HG02798 (cell line): ENCODE measurements around the gene ACAN.

Source experiments
- ATAC-seq: cut with Tn5 transposase; IDR thresholded peaks from one replicate; pipeline ENCODE4 v1.9.1; 2021; ENCODE audit warnings: mild to moderate bottlenecking; ENCODE audit not compliant: unreplicated experiment, poor library complexity

The ACAN gene

GRCh38 chr15:88839146-88839545 lies 35.9 kb downstream of the ACAN start:
- no peak for ATAC-seq

- no peak for ATAC-seq
Observed at GRCh38 chr15:88839961-88840360, 36.7 kb downstream of the ACAN start.

- no peak for ATAC-seq
Observed at GRCh38 chr15:88841236-88841635, 38.0 kb downstream of the ACAN start.

GRCh38 chr15:88842156-88842555 lies 38.9 kb downstream of the ACAN start:
- ATAC-seq, result no peak

DNA sequence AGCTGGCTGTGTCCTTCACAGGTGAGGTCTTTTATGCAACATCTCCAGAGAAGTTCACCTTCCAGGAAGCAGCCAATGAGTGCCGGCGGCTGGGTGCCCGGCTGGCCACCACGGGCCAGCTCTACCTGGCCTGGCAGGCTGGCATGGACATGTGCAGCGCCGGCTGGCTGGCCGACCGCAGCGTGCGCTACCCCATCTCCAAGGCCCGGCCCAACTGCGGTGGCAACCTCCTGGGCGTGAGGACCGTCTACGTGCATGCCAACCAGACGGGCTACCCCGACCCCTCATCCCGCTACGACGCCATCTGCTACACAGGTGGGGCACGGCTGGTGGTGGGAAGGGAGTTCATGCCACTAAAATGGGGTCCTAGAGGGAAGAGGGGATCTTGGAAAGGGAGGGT lies 40.1 kb downstream of the ACAN start:
- ATAC-seq, result no peak

DNA sequence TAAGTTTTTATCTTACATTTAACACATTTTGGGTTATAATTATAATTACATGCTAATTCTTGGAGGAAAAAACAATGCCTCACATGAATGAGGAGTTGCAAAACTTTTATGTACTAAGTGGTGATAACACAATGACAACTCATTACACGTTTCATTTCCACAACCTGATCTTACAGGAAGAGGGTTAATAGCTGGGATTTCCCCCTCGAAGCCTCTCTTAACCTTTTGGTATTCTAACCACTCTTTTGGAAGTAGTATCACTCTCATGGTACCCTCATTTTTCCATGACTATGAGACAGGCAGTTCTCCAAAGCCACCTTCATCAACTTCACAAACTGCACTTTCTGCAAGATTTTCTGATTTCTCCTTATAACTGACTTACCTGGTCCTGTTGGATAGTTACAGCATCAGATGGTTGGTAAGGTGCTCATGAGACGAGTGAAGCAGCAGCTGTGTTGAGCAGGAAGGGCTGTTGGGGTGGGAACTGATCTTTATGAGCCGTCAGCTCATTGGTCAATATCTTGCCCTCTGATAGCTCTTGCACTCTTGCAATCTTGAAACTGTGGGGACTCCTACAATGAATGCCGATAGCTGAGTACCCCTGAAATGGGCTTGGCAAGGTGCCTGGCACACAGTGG lies 41.6 kb downstream of the ACAN start:
- ATAC-seq, result no peak

DNA sequence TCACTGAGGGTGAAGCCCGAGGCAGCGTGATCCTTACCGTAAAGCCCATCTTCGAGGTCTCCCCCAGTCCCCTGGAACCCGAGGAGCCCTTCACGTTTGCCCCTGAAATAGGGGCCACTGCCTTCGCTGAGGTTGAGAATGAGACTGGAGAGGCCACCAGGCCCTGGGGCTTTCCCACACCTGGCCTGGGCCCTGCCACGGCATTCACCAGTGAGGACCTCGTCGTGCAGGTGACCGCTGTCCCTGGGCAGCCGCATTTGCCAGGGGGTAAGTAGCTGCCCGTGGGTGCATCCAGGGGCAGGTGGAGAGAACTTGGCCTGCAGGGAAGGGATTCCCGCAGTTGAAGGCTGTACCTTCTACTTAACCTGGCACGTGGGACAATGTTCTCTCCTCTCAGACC lies 42.4 kb downstream of the ACAN start:
- ATAC-seq, result no peak

- ATAC-seq, result no peak
Observed at GRCh38 chr15:88847144-88847543, 43.9 kb downstream of the ACAN start.

- no peak for ATAC-seq
Observed at GRCh38 chr15:88848203-88848602, 45.0 kb downstream of the ACAN start.

- ATAC-seq, result no peak
Observed at GRCh38 chr15:88849376-88850072, 46.3 kb downstream of the ACAN start.

DNA sequence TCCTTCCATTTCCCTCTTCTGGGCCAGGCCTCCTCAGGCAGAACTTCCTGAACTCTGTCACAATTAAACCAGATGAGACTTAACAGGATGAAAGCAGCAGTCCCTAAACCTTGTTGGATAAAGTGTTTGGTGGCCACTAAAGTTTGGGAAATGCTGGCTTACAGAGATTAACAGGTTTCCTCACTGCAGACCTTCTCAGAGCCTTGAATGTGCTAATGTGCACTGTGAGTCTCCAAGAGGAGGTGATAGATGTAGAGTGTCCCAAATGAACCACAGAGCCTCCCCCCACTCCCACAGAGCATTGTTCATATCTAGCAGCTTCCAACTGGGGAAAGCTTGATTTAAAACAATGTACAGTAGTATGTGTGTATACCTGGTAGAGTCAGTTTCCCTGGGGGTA lies 49.2 kb downstream of the ACAN start:
- ATAC-seq, result no peak

- ATAC-seq, result no peak
Observed at GRCh38 chr15:88858934-88859333, 55.7 kb downstream of the ACAN start.

- no peak for ATAC-seq
Observed at GRCh38 chr15:88859550-88859949, 56.3 kb downstream of the ACAN start.

DNA sequence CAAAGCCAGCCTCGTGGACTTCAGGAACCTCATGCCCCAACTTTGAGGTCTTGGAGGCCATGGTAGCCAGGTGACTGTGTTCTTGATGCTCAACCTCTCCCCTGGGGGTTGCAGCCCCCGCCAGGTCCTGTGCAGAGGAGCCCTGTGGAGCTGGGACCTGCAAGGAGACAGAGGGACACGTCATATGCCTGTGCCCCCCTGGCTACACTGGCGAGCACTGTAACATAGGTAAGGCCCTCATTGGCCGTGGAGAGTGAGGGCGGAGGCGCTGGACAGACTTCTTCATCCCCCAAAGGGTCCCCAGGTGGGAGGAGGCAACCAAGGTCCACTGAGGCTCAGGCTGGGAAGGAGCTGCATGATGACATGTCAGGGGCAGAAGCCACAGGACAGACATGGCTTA lies 57.0 kb downstream of the ACAN start:
- ATAC-seq, result no peak

GRCh38 chr15:88863412-88863811 lies 60.2 kb downstream of the ACAN start:
- ATAC-seq, result no peak

DNA sequence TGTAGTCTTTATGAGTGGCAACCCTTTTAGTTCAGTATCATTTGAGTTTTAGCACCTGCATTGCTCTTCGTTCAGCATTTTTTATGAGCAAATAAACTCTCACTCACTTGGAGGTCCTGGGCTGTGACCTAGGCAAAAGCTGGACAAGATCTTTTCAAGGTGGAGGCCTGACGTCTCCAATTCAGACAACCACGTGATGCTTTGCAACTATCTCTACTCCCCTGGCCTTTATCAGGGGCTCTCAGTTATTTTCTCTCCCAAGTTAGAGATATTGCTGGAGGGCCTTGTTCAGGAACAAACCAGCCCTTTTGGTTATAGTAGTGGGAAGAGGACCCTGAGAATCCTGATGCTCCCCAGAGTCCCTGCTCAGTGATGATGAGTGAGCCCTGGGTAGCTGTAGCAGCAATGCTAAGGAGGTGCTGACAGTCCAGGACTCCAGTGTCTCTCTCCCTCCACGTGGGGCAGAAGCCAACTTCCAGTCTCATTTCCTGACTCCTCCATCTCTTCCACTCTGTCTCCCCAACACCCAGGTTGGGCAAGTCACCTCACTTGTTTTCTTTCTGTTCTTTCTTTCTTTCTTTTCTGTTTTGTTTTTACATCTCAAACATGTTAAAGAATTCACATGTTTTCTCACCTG lies 61.7 kb downstream of the ACAN start:
- no peak for ATAC-seq

DNA sequence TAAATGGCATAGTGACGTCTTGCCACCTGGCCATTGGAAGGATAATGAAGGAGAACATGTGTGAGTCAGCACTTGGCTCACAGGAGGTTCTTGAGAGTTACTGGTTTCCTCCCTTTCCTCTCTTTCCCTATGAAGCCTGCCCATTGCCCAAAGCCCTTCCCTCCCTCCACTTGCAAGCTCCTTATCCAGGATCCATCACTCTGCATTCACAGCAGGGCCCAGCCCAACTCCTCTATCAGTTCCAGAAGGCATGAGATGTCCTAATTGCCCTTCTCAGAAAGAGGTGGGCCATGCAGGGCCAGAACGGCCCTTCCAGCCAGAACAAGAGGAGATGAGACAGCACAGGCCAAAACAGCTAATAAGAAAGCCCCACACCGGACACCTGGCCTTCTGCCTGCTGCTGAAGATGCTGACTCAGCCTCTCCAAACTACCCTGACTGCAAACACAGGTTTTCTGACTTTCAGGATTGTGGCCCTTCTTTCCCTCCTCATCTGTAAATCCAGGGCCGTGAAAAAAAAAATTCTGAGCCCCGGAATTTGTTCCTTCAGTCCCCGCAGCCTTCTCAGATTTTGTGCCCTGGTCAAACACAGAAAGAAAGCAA lies 62.4 kb downstream of the ACAN start:
- ATAC-seq, result no peak

DNA sequence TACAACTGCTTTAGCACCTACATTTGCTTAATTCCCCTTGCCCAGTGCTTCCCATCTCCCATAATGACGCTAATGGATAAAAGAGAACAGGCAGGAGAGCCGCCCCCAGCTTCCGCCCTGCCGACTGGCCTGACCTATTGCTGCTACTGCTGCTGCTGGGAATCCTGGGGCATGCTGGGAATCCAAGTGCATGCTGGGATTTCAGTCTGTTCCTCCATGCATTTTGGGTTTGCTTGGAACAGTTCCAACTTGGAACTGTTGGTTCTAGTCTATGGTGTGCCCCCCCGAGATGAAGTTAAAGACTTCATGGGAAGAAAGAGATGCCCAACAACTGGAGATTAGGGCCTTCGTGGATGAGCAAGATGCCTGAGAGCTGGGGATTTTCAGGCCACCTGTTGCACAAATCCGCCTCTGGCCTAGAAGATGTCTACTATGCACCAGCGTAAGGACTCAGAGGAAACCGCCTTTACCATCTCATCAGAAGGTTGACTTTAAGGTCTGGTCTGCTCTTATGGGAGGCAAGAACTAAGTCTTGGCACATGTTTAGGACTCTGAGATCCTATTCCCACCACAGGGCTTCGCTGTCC lies 63.2 kb downstream of the ACAN start:
- no peak for ATAC-seq

DNA sequence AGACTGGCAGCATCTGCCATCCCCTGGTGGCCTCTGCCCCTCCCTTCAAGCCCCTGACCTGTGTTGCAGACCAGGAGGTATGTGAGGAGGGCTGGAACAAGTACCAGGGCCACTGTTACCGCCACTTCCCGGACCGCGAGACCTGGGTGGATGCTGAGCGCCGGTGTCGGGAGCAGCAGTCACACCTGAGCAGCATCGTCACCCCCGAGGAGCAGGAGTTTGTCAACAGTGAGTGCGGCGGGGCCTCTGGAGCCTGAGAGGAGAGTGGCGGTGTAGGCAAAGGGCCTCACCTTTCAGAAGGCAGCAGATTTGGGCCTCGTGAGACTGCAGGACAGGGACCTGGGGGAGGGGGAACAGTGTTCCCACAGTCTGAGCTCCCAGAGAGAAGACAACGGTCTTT lies 68.1 kb downstream of the ACAN start:
- ATAC-seq, result no peak

- ATAC-seq, result no peak
Observed at GRCh38 chr15:88872106-88872505, 68.9 kb downstream of the ACAN start.

DNA sequence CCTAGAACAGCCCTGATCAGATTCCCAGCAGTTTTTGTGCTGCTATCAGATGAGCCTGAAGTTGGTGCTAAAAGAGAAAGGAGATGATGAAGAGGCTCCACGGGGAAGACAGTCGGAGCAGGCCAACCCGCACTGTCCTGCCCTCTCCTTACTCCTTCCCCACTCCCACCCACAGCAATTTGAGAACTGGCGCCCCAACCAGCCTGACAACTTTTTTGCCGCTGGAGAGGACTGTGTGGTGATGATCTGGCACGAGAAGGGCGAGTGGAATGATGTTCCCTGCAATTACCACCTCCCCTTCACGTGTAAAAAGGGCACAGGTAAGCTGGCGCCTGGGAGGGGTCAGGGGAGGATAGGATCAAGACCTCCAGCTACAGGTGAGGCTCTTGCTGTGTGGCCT lies 69.5 kb downstream of the ACAN start:
- no peak for ATAC-seq
